M059J (cell line): ENCODE results near the gene TNPO3. TPM values are rescaled to one million over a fixed set of nuclear protein-coding genes. Genes with fewer than 3 reads are reported as not detected.
A peak's percentile ranks its signal among the peaks of the same experiment; 100 is the strongest.

Experiments
- DNase-seq: peaks from one replicate; pipeline ENCODE4 v3.0.0-alpha.2; 2012; ENCODE audit warnings: low read depth
- total RNA-seq: library from RNA; depleted of rRNA; stranded (reverse); fragments of >200 nt; shearing (Covaris generic); gene quantifications from 2 replicates; pipeline ENCODE4 v1.2.3, GENCODE V29; 2014; rRNA removed

The TNPO3 gene
- total RNA-seq, result 48.1 and 70.7 TPM in 2 replicates

- peak; percentile 96 for DNase-seq
These were observed at the start of gene TNPO3 for GRCh38 chr7:129054438-129055293. Gene TNPO3 (minus strand): TSS chr7:129055111. CDS start chr7:129054770, 341 bp downstream.

- no peak for DNase-seq
These were observed 48.8 kb upstream of the TNPO3 start for GRCh38 chr7:129103561-129104324.

- DNase-seq, result no peak
These were observed 46.8 kb upstream of the TNPO3 start for GRCh38 chr7:129101746-129102145.

GRCh38 chr7:129100827-129101166 is 45.9 kb upstream of the TNPO3 start:
- DNase-seq, result no peak

GRCh38 chr7:129098409-129099084 is 43.6 kb upstream of the TNPO3 start:
- DNase-seq, result no peak

GRCh38 chr7:129095258-129095657 is 40.3 kb upstream of the TNPO3 start:
- DNase-seq, result no peak

GRCh38 chr7:129094501-129094900 is 39.6 kb upstream of the TNPO3 start:
- no peak for DNase-seq

- no peak for DNase-seq
These were observed 39.1 kb upstream of the TNPO3 start for GRCh38 chr7:129093867-129094456.

- DNase-seq, result peak; percentile 68
These were observed 36.6 kb upstream of the TNPO3 start for GRCh38 chr7:129091484-129092002.

GRCh38 chr7:129090300-129090907 is 35.5 kb upstream of the TNPO3 start:
- DNase-seq, result no peak

GRCh38 chr7:129089521-129090212 is 34.8 kb upstream of the TNPO3 start:
- peak; percentile 29 for DNase-seq

GRCh38 chr7:129084801-129085551 is 30.1 kb upstream of the TNPO3 start:
- DNase-seq, result peak; percentile 22

GRCh38 chr7:129083525-129083924 is 28.6 kb upstream of the TNPO3 start:
- peak; percentile 20 for DNase-seq

GRCh38 chr7:129078455-129078854 is 23.5 kb upstream of the TNPO3 start:
- DNase-seq, result no peak

GRCh38 chr7:129076886-129077285 is 22.0 kb upstream of the TNPO3 start:
- no peak for DNase-seq

- no peak for DNase-seq
These were observed 20.1 kb upstream of the TNPO3 start for GRCh38 chr7:129074994-129075393.

GRCh38 chr7:129074361-129074871 is 19.5 kb upstream of the TNPO3 start:
- no peak for DNase-seq

GRCh38 chr7:129073738-129074137 is 18.8 kb upstream of the TNPO3 start:
- no peak for DNase-seq

- no peak for DNase-seq
These were observed 18.3 kb upstream of the TNPO3 start for GRCh38 chr7:129073204-129073603.
